Stimulated activated CD8-positive, alpha-beta memory T cell treated with anti-CD3 and anti-CD28 coated beads, Interleukin-2, amount 100 ng/mL, for 1 hour (primary cell): ENCODE results near the gene NAA25.
"Not testable (repeated sequence)": the region's sequence is repeated elsewhere in the genome, so short reads cannot be mapped to it uniquely, and the experiment has no call there.

Experiments used
- DNase-seq, 2 donors: peaks; one replicate each; pipeline ENCODE4 v3.0.0-alpha.2; 2020; ENCODE audit warnings: low read depth in 2 of 2

NAA25 gene

DNA sequence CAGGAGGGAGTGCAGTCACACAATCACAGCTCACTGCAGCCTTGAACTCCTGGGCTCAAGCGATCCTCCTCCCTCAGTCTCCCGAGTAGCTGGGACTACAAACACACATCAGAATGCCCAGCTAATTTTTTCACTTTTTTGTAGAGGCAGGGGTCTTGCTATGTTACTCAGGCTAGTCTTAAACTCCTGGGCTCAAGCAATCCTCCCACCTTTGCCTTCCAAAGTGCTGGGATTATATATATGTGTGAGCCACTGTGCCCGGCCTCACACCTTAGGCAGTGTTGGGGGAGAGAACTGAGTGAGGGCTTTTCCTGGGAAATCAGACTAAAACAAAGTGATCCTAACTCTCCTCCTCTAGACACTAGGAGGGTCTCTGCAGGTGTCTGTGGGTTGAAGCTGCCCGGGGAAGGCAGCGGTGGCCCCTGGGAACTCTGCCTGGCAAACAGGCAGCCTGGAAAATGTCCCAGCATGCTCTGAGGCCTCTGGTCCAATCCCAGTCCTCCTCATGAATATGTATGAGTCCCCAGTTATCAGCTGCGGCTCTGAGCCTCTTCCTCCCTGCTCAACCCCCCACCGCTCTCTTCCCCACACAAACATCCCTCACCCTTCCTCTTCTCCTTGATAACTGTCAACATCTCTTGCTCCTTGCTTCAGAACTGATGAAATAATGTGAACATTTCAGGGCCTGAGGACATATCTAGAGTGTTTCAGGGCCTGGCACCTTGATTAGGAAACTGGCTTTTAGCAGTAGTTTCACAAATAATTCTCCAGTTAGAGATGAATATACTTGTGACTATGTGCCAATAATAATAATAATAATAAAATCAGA lies 7.9 kb upstream of the NAA25 start:
- no peak for DNase-seq

GRCh38 chr12:112115259-112116045 lies 6.9 kb upstream of the NAA25 start:
- DNase-seq, result no peak

GRCh38 chr12:112112409-112113133 lies 4.0 kb upstream of the NAA25 start:
- DNase-seq, result no peak

DNA sequence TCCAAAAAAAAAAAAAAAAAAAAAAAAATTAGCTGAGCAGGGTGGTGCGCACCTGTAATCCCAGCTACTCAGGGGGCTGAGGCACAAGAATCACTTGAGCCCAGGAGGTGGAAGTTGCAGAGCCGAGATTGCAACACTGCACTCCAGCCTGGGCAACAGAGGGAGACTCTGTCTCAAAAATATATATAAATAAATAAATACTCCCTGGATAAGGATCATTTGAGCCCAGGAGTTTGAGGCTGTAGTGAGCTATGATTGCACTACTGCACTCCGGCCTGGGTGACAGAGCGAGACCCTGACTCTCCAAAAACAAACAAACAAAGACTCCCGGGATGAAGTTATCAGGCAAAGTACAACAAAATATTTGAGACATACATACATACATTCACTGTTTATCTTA lies 3.3 kb upstream of the NAA25 start:
- DNase-seq, result no peak

DNA sequence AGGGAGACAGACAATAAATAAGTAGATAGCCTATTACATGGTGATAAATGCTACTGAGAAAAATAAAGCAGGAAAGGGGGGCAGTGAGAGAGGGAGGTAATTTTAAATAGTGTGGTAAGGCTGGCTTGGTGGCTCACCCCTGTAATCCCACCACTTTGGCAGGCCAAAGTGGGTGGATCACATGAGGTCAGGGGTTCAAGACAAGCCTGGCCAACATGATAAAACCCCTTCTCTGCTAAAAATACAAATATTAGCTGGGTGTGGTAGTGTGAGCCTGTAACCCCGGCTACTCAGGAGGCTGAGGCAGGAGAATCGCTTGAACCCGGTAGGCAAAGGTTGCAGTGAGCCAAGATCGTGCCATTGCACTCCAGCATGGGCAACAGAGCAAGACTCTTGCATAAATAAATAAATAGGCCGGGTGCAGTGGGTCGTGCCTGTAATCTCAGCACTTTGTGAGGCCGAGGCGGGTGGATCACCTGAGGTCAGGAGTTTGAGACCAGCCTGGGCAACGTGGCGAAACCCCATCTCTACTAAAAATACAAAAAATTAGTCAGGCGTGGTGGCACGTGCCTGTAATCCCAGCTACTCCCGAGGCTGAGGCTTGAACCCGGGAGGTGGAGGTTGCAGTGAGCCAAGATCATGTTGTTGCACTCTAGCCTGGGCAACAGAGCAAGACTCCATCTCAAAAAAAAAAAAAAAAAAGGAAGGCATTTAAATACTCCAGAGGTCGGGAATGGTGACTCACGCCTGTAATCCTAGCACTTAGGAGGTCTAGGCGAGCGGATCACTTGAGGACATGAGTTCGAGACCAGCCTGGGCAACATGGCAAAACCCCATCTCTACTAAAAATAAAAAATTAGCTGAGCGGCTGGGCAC lies 2.4 kb upstream of the NAA25 start:
- not testable (repeated sequence) for DNase-seq

DNA sequence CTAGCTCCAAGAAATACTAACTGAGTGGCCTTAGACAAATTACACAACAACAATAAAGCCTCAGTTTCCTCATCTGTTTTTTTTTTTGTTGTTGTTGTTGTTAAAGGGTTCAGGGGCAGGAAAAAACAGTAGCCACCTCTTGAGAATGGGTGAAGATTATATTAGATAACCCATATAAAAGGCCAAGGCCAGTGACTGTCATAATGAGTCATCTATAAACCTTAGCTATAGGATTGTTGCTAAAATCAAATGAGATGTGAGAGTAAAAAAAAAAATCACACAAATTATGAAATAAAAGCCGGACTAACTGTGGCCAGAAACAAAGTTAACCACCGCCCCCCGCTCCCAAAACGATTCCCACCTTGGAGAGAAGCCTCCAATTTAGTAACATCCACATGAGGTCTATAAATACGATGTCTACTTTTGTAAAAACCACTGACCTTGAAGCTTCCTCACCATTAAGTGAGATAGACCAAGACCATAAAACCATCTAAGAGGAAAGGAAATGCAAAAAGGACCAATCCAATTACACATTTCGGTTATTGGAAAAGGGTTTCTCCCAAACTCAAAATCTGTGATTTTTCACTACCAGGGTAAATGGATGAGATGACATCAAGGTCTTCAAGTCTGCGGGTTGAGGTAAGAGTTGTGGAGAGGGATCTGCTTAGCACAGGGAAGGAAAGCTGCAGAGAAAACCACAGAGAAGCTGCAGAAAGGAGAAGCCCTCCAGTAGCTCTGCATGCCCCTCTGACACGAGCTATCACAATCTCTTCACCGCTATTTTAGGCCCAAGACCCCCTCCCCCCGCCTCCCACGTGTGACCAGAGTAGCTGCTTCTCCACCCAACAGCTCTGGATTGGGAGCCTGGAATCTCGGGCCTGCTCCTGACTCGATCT lies 1.0 kb downstream of the NAA25 start:
- DNase-seq, result no peak

- DNase-seq, result no peak
Observed at GRCh38 chr12:112105891-112106290, 2.7 kb downstream of the NAA25 start.

DNA sequence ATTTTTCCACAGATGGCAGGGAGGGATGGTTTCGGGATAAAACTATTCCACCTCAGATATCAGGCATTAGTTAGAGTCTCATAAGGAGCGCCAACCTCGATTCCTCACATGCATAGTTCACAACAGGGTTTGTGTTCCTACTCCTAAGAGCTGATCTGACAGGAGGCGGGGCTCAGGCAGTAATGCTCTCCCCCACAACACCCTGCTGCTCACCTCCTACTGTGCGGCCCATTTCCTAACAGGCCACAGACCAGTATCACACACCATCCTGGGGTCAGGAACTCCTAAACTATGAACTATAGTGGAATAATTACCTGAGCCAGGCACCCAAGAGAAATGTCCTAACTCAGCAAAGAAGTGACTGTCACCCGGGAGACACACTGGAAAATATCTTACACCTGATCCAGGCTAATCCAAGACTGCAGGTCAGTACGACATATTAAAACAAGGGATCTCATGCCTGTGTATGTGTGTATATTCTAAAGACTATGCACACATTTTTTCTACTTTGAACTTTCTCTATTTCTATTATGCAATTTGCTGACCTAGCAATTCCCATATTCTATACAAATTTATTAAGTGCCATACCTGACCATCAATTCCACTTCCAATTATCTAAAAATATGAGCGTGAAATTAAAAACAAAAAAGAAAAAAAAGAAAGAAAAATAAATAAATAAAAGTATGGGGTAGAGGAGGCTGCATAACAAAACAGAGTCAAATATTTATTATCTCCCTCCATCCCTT lies 4.7 kb downstream of the NAA25 start:
- DNase-seq, result no peak

DNA sequence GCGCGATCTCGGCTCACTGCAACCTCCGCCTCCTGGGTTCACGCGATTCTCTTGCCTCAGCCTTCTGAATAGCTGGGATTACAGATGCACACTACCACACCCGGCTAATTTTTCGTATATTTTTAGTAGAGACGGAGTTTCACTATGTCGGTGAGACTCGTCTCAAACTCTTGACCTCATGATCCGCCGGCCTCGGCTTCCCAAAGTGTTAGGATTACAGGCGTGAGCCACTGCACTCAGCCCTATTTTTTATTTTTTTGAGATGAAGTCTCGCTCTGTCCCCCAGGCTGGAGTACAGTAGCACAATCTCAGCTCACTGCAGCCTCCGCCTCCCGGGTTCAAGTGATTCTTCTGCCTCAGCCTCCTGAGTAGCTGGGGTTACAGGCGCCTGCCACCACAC lies 5.8 kb downstream of the NAA25 start:
- not testable (repeated sequence) for DNase-seq

GRCh38 chr12:112102127-112102526 lies 6.5 kb downstream of the NAA25 start:
- no peak for DNase-seq

- DNase-seq, result not testable (repeated sequence)
Observed at GRCh38 chr12:112100500-112100899, 8.1 kb downstream of the NAA25 start.

DNA sequence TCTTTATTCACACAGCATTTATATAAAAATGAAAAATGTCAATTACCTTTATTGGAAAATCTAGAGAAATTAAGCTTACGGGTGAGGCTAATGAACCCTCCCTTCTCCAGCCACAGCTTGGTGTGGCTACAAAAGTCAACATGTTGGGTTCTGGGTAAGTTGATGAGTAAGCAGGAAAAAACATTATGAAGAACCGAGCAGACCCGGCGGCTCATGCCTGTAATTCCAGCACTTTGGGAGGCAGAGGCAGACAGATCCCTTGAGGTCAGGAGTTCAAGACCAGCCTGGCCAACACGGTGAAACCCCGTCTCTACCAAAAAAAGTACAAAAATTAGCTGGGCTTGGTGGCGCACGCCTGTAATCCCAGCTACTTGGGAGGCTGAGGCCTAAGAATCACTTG lies 10.9 kb downstream of the NAA25 start:
- no peak for DNase-seq

- DNase-seq, result no peak
Observed at GRCh38 chr12:112096667-112097066, 11.9 kb downstream of the NAA25 start.

DNA sequence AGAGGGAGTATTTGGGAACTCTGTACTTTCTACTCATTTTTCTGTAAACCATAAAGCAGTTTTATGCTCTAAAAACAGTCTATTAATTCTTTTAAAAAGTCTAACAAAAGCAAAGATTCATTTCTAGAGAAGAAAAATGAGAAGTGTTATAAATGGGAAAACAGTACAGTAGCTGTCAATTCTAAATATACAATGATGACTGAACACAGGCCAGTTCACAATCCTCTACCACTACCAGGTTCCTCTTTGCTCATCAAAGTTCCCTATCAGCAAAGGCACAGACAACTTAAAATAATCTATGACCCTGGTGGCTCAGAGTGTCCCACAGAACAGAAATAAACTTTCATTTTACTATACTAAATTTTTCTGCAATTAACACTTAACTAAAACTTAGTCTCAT lies 12.5 kb downstream of the NAA25 start:
- no peak for DNase-seq

GRCh38 chr12:112091563-112091962 lies 17.0 kb downstream of the NAA25 start:
- DNase-seq, result no peak

GRCh38 chr12:112087851-112088250 lies 20.7 kb downstream of the NAA25 start:
- DNase-seq, result no peak

DNA sequence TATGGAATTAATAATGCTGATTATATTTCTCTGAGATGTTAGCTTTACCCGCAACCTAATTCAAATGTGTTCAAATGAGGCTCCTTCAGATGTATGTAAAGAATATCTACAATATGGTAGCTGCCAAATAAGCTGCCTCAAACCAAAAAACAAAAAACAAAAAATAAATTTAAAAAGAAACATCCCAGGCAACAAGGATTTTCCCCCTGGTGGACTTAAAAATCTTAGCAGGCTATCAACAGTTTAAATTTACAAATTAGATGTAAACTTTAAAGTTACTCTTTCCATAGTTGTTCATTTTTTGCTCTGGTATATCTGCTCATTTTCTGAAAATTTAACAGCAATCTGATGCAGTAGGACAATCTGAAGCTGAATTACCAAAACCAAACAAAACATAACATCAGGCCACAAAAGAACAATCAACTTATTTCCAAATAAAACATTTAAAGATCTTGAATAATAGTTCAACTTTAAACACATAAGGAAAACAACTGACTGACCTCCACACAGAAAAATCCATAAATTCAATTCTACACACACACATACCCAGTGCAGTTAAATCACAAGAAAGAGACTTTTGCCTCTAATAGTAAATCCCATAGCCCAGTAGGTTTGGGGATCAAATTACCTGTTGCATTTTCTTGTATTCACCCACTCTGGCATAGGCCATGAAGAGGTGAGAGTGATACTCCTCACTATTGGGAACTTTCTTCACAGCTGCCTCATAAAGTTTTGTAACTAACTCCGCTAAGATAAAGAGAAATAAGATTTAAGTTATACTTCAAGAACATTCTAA lies 21.3 kb downstream of the NAA25 start:
- DNase-seq, result no peak

GRCh38 chr12:112066566-112066965 lies 42.0 kb downstream of the NAA25 start:
- DNase-seq, result no peak

- no peak for DNase-seq
Observed at GRCh38 chr12:112063273-112063672, 45.3 kb downstream of the NAA25 start.
